Activated CD8-positive, alpha-beta memory T cell treated with anti-CD3 and anti-CD28 coated beads for 4 hours (primary cell): Measurements from ENCODE around the gene KCNJ5.

Experiments used
- DNase-seq, 2 donors: peaks; one replicate each; pipeline ENCODE4 v3.0.0-alpha.2; 2020; ENCODE audit warnings: low read depth in 2 of 2

KCNJ5 gene

DNA sequence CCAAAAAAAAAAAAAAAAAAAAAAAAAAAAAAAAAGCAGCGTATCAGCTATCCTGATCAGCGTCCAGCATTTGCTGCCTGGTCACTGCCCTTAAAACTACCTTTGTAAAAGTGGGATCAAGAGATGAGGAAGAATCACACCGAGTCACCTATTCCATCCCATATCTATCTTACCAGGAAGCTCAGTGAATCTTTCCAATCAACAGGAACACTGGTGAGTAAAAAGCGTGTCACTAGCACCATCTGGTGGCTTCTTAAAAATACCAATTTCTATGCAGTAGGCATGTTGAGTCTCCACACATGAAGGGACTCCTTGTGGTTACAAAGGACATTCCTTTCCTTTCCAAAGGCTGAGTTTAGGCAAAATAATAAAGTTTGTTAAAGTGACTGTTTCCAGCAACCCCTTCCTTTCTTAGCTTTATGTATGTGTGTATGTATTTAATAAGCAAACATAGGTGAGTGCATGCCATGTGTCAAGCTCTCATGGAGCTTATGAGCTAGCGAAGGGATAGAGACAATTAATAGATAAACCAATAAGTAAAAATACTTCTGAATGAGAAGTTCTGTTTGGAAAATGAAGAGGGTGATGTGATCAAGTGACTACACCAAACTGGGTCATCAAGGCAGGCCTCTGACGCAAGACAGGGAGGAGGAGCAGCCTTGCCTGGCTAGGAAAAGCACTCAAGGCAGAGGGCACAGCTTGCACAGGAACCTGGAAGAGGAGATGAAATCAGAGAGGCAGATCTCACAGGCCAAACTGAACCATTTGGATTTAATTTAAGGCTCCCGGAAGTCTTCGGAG, 65.4 kb downstream of the KCNJ5 start:
- no peak for DNase-seq

DNA sequence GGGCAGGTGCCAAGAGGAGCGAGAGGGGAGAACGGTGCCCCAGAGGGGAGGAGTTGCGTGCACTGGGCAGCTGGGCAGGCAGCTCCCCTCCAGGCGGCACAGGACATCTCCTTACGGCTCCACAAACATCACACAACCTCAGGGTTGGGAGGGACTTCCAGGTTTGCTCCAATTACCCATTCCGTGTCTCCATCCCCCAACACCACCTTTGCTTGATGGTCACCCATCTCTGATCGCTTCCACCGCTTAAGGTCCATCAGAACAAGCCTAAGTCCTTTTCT, 66.0 kb downstream of the KCNJ5 start:
- no peak for DNase-seq

DNA sequence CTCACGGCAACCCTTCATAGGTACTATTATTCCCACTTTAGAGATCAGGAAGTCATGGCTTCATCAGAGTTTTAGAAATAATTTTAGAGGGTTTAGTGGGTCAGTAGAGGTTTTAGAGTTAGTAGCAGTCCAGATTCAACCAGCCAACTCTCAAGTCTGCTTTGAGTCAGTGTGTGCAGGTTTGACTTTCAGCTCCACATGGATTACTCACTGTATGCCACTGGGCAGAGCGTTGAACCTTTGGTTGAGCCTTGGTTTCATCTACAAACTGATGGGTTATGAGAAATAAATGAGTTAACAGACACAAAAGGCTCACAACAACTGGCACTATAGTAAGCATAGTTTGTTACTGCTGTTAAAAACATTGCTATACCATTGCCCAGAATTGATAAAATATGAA, 70.5 kb downstream of the KCNJ5 start:
- no peak for DNase-seq

DNA sequence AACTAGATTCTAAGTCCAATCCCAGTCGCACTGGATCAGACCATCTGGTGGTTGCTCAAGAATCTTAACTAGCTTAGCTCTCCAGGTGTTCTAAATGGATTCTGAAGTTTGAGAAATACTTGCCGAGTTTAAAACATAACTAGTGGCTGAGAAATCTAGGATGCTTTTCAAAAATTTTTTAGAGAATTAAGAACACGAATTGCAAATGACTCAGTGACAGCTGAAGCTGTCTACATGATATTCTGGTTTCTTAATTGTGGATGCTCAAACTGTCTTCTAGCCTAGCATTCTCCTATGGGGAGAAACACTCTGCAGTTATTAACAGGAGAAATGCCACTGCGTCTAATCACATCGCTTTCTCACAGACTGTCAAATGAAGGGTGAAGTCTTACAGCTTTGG, 71.7 kb downstream of the KCNJ5 start:
- no peak for DNase-seq

DNA sequence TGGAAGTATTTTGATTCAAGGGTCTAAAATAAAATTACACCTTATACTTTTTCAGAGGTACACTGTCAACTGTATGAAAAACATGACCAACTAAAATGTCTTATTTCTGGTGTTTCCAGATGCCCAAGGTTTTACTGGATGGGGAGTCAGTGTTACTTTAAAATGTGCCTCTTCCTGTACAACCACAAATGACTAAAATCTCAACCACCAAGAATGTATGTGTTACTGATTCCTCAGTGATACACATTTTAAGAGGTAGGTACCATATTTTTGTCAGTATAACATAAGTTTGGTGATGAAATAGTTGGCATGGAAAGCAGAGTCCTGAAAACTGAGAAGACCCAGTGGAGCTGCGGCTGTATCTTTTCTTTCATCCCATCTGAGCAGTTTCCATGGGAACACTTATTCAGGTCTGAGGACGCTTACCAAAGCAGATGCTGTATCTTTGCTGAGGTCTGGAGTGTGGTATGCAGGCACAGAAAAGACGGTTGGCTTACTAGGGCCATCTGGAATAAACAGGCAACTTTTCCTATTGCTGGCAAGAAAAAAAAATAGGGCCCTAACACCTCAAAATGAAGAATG, 72.7 kb downstream of the KCNJ5 start:
- DNase-seq, result no peak

DNA sequence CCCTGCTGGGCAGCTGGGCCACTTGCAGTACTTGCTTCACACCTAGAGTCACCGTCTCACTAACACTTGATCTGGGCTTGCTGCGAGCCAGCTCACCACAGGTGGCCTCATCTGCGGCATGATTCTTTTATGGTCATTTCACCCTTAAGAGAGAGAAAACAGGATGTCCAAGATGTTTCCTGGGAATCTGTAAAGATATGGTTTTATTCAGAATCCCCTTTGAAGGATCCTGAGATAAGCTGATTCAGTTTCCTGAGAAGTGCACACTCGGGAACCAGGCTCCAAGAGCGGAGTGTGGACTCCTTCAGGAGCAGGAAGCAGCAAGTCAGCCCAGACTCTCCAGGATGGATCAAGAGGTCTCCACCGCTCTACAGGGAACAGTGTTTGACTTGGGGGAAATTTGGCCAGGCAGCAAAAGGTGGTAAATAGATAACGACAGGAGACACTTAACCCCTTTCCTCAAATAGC, 73.3 kb downstream of the KCNJ5 start:
- DNase-seq, result no peak

DNA sequence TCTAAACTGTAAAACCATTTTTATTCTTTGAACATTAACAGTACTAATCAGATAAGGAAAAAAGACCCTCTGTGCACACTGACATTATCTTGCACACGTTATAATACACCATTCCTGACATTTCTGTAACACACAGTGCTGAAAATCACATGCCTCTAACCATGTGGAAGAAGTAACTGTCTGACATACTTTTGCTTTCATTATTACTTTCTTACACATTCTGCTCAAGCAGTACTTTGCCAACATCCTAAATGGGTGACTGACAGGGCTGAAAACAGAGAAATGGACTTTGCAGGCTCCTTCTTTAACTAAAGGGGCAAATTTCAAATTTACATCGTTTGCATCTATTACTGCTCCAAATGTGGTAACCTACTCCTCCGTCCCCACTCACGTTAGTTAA, 74.3 kb downstream of the KCNJ5 start:
- DNase-seq, result no peak

DNA sequence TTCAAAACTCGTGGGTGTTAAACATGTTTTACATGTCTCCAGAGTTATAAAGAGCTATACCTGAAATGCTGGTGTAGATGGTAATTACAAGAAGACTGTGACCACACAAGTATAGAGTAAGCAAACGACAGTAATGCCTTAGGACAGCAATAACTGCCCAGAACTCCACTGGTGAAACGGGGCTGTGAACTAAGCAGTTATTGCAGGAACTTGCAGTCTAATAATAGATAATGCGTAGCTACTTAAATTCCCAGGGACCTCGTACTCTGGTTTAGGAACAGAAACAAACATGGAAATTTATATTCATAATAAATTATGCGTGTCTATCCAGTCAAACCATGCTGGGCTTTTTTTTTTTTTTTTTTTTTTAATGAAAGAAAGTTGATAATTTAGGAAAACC, 76.4 kb downstream of the KCNJ5 start:
- DNase-seq, result no peak

DNA sequence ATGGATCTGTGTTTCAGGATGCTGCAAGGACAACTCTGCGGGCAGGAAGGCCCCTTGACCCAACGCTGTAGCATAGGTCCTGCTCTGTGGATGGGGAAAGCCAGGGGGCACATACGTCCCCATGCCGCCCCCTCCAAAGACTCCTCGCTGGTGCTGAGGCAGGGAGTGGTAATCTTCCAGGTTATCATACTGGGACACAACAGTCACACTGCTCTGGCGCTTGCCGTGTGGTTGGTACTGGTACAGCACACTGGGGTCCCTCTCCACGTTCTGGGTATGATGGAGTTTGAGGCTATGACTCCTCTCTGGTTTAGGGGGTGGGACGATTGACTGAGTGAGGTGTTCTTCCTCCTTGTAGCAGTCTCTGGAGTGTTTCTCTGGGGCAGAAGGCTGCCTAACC, 77.8 kb downstream of the KCNJ5 start:
- no peak for DNase-seq
